GM12873 (cell line): Measurements from ENCODE around the gene COL4A4.

Experiments
- CTCF ChIP-seq: IDR thresholded peaks from 2 replicates; pipeline ENCODE4 v1.5.1; 2012; ENCODE audit warnings: low read depth, mild to moderate bottlenecking, moderate library complexity, low read length, control low read depth; ENCODE audit not compliant: insufficient read depth; ENCODE audit errors: missing control alignments

Gene COL4A4

DNA sequence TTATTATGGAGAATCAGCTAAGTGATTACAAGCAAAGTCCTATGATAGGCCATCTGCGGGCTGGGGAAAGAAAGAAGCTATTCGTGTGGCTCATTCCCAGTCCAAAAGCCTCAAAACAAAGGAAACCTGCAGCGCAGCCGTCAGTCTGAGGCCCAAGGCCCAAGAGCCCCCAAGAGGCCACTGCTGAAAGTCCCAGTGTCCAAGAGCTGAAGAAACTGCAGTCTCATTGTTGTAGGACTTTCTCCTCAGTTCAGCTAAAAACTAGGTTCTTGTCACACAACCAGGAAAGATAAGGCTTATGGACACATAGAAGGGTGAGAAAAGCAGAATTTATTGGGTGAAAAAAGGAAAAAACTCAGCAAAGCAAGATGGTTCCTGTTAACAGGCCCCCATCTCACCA lies 185.0 kb downstream of the COL4A4 start:
- no peak for TF ChIP-seq CTCF

DNA sequence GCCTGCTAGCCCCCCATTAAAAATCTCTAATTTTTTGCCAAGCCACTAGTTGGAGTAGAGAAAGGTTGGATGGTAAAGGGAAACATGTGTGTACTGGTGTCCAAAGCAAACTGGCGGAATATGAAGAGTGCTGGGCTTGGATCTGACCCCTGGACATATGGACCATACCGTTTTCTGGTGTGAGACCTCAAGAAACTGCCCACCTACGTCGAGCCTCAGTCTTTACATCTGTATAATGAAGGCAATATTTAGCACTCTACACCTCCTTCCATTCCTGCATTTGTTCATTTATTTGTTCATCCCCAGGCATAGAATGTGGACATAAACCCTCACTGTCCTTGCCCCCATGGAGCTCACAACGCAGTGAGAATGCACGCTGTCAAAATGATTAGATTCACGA lies 185.7 kb downstream of the COL4A4 start:
- no peak for TF ChIP-seq CTCF

- no peak for TF ChIP-seq CTCF
Measured at GRCh38 chr2:226977775-226978190, 186.2 kb downstream of the COL4A4 start.

DNA sequence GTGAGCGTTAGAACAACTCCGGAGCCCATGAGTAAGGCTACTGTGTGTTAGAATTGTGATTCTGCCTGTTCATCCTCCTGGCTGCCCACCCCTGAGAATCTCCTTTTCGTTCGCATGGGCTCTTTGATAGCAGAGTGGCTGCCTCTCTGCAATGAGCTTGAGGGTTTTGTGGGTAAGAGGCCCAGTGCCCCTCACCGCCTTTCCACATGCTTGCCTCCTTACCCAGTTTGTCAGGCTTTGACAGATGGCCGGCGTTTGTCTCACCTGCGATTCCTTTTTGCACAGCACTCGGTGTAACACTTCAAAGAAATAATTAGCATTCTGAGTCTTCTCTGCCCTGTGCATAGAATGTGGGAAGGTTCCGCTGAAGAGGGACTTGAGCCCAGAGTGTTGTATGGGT lies 190.2 kb downstream of the COL4A4 start:
- TF ChIP-seq CTCF = no peak

DNA sequence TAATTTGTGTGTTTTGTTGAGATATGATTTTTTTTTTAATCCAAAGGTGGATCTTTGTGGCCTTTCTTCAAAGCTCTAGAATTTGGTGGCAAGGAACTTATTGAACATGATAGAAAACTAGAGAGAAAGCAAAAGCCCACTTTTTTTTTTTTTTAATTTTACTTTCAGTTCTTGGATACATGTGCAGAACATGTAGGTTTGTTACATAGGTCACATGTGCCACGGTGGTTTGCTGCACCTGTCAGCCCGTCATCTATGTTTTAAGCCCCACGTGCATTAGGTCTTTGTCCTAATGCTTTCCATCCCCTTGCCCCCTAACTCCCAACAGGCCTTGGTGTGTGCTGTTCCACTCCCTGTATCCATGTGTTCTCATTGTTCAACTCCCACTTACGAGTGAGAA lies 192.2 kb downstream of the COL4A4 start:
- no peak for TF ChIP-seq CTCF

GRCh38 chr2:226971084-226971483 lies 192.9 kb downstream of the COL4A4 start:
- no peak for TF ChIP-seq CTCF

- no peak for TF ChIP-seq CTCF
Measured at GRCh38 chr2:226970362-226970761, 193.6 kb downstream of the COL4A4 start.

- no peak for TF ChIP-seq CTCF
Measured at GRCh38 chr2:226969417-226970080, 194.5 kb downstream of the COL4A4 start.
